Measurements from ENCODE around the gene COQ8B.

GRCh38 chr19:40672573-40673299 is 44.0 kb downstream of the COQ8B start:
- TF ChIP-seq CTCF (IDR thresholded peaks at IDR 0.05; ENCODE audit: insufficient read depth, low read depth, low read length) = no peak
- no peak for TF ChIP-seq EZH2 (IDR thresholded peaks at IDR 0.05; ENCODE audit: insufficient read depth, low read length)

Data from astrocyte (in vitro differentiated cells and primary cell).